ENCODE results near the gene LHCGR. TPM values are rescaled to one million over a fixed set of nuclear protein-coding genes. Genes with fewer than 3 reads are reported as not detected.

LHCGR gene
- polyA plus RNA-seq, 1 donor from 2014 or later = not detected

GRCh38 chr2:48759682-48760081 lies 4.2 kb upstream of the LHCGR start:
- no peaks in the 10 kb centered on the region for H3K9me2 ChIP-seq (ENCODE audit: insufficient read depth, low read length)
- H3K27ac ChIP-seq (ENCODE audit: low read length) = no peak overlapping the region
- H3F3A ChIP-seq (ENCODE audit: insufficient read depth, low read length, poor library complexity, severe bottlenecking) = no peaks in the 10 kb centered on the region
- no peak overlapping the region for H3K9ac ChIP-seq (ENCODE audit: low read length)
- no peaks in the 10 kb centered on the region for H4K20me1 ChIP-seq (ENCODE audit: insufficient read depth)
- peaks cover 5% of the 10 kb centered on the region for H3K27me3 ChIP-seq (ENCODE audit: insufficient read depth, low read depth, low read length)
- H3K4me3 ChIP-seq (ENCODE audit: low read length) = no peak overlapping the region
- H2AFZ ChIP-seq (ENCODE audit: low read depth, low read length) = no peak overlapping the region
- no peak for TF ChIP-seq EZH2 (IDR thresholded peaks at IDR 0.05; ENCODE audit: borderline replicate concordance, insufficient read depth, low read length, poor library complexity, severe bottlenecking)
- TF ChIP-seq, protein P1, sequence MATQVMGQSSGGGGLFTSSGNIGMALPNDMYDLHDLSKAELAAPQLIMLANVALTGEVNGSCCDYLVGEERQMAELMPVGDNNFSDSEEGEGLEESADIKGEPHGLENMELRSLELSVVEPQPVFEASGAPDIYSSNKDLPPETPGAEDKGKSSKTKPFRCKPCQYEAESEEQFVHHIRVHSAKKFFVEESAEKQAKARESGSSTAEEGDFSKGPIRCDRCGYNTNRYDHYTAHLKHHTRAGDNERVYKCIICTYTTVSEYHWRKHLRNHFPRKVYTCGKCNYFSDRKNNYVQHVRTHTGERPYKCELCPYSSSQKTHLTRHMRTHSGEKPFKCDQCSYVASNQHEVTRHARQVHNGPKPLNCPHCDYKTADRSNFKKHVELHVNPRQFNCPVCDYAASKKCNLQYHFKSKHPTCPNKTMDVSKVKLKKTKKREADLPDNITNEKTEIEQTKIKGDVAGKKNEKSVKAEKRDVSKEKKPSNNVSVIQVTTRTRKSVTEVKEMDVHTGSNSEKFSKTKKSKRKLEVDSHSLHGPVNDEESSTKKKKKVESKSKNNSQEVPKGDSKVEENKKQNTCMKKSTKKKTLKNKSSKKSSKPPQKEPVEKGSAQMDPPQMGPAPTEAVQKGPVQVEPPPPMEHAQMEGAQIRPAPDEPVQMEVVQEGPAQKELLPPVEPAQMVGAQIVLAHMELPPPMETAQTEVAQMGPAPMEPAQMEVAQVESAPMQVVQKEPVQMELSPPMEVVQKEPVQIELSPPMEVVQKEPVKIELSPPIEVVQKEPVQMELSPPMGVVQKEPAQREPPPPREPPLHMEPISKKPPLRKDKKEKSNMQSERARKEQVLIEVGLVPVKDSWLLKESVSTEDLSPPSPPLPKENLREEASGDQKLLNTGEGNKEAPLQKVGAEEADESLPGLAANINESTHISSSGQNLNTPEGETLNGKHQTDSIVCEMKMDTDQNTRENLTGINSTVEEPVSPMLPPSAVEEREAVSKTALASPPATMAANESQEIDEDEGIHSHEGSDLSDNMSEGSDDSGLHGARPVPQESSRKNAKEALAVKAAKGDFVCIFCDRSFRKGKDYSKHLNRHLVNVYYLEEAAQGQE (IDR thresholded peaks at IDR 0.05; ENCODE audit: borderline replicate concordance) = no peak
- TF ChIP-seq EP300 (conservative IDR thresholded peaks at IDR 0.05; ENCODE audit: poor library complexity, severe bottlenecking) = no peak
- H3K4me2 ChIP-seq (ENCODE audit: low read length) = no peak overlapping the region
- no peaks in the 10 kb centered on the region for H3K79me2 ChIP-seq (replicated peaks; ENCODE audit: insufficient read depth, low read length)
- H3K36me3 ChIP-seq (ENCODE audit: insufficient read depth, low read length) = no peaks in the 10 kb centered on the region
- no peaks in the 10 kb centered on the region for H3K9me3 ChIP-seq (ENCODE audit: low read length)

GRCh38 chr2:48756289-48756688 lies 765 bp upstream of the LHCGR start:
- Histone ChIP-seq H3K27ac (ENCODE audit: low read length) (no peak overlapping the region), H3F3A (ENCODE audit: insufficient read depth, low read length, poor library complexity, severe bottlenecking) (no peaks in the 10 kb centered on the region), H2AFZ (ENCODE audit: low read depth, low read length) (no peak overlapping the region), H3K9ac (ENCODE audit: low read length) (no peak overlapping the region), H3K4me3 (ENCODE audit: low read length) (no peak overlapping the region), H3K27me3 (ENCODE audit: insufficient read depth, low read depth, low read length) (peaks cover 5% of the 10 kb centered on the region), H4K20me1 (ENCODE audit: insufficient read depth) (no peaks in the 10 kb centered on the region), H3K36me3 (ENCODE audit: insufficient read depth, low read length) (no peaks in the 10 kb centered on the region), H3K9me3 (ENCODE audit: low read length) (no peaks in the 10 kb centered on the region), H3K9me2 (ENCODE audit: insufficient read depth, low read length) (no peaks in the 10 kb centered on the region), H3K4me2 (ENCODE audit: low read length) (no peak overlapping the region), H3K79me2 (replicated peaks; ENCODE audit: insufficient read depth, low read length) (no peaks in the 10 kb centered on the region)
- no peak for TF ChIP-seq EZH2 (IDR thresholded peaks at IDR 0.05; ENCODE audit: borderline replicate concordance, insufficient read depth, low read length, poor library complexity, severe bottlenecking)

DNA sequence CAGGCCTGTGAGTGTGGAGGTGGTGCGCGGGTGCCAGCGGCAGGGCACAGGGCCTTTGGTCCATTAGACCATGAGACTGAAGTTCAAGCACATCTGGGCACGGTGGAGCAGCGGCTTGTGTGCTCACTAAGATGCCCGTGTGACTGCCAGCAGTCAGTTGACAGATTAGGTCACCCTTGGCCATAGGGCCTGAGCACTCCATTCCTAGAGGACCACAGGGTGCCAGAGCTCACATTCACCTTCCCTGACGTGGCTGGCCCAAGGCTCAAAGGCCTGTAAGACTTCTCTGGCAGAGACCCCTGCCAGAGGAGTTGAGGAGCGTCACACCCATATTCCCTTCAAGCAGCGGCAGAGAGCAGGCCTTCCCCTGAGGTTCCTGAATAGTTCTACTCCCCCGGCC lies 650 bp downstream of the LHCGR start:
- H3K79me2 ChIP-seq (replicated peaks; ENCODE audit: insufficient read depth, low read length) = no peaks in the 10 kb centered on the region
- TF ChIP-seq EZH2 (IDR thresholded peaks at IDR 0.05; ENCODE audit: borderline replicate concordance, insufficient read depth, low read length, poor library complexity, severe bottlenecking) = no peak
- TF ChIP-seq, protein P1 (IDR thresholded peaks at IDR 0.05; ENCODE audit: borderline replicate concordance) = no peak
- TF ChIP-seq CTCF (IDR thresholded peaks at IDR 0.05; ENCODE audit: poor library complexity, severe bottlenecking) = no peak
- no peak for TF ChIP-seq EP300 (conservative IDR thresholded peaks at IDR 0.05; ENCODE audit: poor library complexity, severe bottlenecking)
- TF ChIP-seq TAF1 (IDR thresholded peaks at IDR 0.05; ENCODE audit: low read depth) = no peak
- TF ChIP-seq RAD21 (conservative IDR thresholded peaks at IDR 0.05) = no peak
- TF ChIP-seq SMC3 (conservative IDR thresholded peaks at IDR 0.05; ENCODE audit: poor library complexity) = no peak
- no peak for TF ChIP-seq POLR2AphosphoS5 (IDR thresholded peaks at IDR 0.05)
- TF ChIP-seq MXI1 (conservative IDR thresholded peaks at IDR 0.05; ENCODE audit: poor library complexity, severe bottlenecking) = no peak
- no peaks in the 10 kb centered on the region for H3F3A ChIP-seq (ENCODE audit: insufficient read depth, low read length, poor library complexity, severe bottlenecking)
- H3K4me2 ChIP-seq (ENCODE audit: low read length) = no peak overlapping the region
- H3K9me3 ChIP-seq (ENCODE audit: low read length) = no peaks in the 10 kb centered on the region
- no peaks in the 10 kb centered on the region for H3K9me2 ChIP-seq (ENCODE audit: insufficient read depth, low read length)
- no peaks in the 10 kb centered on the region for H3K36me3 ChIP-seq (ENCODE audit: insufficient read depth, low read length)
- no peak overlapping the region for H2AFZ ChIP-seq (ENCODE audit: low read depth, low read length)
- H3K27ac ChIP-seq (ENCODE audit: low read length) = no peak overlapping the region
- H3K9ac ChIP-seq (ENCODE audit: low read length) = no peak overlapping the region
- H3K27me3 ChIP-seq (ENCODE audit: insufficient read depth, low read depth, low read length) = peaks cover 5% of the 10 kb centered on the region
- no peaks in the 10 kb centered on the region for H4K20me1 ChIP-seq (ENCODE audit: insufficient read depth)
- no peak overlapping the region for H3K4me3 ChIP-seq (ENCODE audit: low read length)

All from neural cell (in vitro differentiated cells).